Activated CD4-positive, alpha-beta T cell treated with anti-CD3 and anti-CD28 coated beads for 4 hours (primary cell): Measurements from ENCODE around the gene SMARCAL1.

Experiments
- DNase-seq, 2 donors: peaks; one replicate each; pipeline ENCODE4 v3.0.0-alpha.2; 2020

The SMARCAL1 gene

DNA sequence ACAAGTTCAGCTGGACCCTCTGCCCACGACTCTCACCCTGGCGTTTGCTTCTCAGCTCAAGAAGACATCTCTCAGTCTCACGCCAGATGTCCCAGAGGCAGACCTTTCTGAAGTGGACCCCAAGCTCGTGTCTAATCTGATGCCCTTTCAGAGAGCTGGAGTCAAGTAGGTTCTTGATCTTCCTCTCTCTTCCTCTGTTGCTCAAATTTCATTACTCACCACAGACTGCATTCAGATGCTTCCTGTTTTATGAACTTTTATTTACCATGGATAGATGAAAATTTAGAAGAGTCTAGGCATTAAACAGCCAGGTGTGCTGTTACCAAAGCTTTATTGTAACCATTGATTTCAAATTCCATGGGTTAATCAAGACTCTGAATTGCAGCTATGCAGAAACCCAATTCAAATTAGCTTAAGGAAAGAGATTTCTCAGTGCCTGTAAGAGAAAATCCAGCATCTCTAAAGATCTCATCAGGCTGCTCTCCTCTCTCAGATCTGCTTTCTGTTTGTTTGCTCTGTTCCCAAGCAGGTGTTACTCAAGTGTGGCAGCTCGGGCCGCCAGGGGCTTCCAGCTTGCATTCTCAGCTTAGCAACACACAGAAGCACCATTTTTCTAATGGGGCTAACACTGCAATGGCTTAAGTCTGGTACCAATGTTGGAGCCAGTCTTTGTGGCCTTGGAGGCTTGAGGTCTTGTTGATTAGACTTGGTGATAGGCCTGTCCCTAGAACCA, 16.5 kb downstream of the SMARCAL1 start:
- no peak for DNase-seq

GRCh38 chr2:216429428-216429827, 17.1 kb downstream of the SMARCAL1 start:
- DNase-seq = no peak

GRCh38 chr2:216430811-216431530, 18.7 kb downstream of the SMARCAL1 start:
- DNase-seq = no peak

DNA sequence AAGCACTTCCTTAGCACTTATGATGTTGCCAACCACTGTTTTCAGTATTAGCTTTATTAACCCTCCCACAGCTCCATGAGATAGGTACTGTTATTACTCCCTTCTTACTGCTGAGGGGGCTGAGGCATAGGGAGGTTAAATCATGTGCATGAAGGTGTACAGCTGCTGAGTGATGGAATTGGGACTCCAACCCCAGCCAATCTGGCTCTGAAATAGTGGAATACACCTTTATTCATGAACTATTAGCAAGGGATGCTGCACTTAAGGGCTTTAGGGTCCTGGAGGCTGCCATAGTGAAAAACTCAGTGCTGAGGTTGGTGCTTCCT, 19.2 kb downstream of the SMARCAL1 start:
- DNase-seq = no peak

DNA sequence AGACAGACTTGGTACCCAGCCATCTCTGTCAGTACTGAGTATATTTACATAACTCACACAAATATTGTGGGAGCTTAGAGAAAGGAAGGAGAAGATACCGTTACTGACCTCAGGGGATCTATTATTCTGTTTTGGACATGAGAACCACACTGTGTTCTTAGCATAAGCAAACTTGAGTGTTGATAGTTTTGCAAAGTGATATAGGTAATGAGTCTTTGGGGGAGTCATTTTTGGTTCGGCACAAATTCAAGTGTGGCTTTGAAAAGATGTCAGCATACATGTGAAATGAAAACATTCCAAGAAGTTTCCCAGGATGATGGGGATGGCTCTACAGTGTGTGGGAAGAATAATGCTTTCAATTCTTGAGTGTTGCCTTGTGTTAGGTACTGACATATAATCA, 24.1 kb downstream of the SMARCAL1 start:
- no peak for DNase-seq

DNA sequence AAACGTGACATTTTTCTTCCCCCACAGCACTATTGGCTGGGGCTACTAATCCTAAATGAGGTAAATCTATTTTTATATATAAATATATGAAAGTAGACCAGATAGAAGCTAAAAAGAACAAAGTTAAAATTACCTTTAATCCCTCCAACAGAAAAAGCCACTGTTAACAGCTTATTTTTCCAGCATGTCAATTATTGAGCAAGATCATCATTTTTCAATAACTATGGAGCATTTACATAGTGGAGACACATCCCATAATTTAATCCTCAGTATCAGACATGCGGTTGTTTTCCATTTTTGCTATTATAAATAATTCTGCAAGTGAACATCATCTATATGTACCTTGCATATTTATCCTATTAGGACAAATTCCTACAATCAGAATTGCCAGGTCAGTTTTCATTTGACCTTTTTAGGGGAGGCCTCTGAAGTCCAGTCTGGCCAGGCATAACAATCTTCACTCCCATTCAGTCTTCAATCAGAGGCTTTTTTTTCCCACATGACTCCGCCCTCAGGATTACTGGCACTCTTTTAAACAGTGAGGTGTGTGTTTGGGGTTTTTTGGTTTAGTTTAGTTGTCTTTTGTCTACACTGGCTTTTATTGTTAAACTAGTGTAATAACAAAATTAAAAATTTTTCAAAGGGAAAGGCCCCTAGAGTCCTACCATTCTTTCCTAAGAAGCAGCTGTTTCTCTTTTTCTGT, 29.2 kb downstream of the SMARCAL1 start:
- DNase-seq = no peak

DNA sequence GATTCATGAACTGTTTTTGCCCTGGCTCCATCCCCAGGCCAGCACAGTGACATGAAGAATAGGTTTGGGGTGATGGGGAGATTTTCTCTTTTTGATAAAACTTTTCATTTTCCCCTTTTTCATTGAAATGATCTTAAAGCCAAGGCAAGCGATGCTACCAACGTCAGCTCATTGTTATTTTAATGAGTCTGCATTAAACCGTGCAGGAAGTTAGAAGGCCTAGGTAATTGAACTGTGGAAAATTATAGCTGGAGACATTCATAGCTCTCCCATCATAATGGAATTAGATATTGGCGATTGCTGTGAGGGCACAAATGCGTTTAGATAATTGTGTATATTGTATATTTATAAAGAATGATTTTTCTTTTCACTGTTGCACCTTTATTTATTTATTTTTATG, 33.2 kb downstream of the SMARCAL1 start:
- DNase-seq = no peak

GRCh38 chr2:216446343-216446742, 34.1 kb downstream of the SMARCAL1 start:
- DNase-seq = no peak

- DNase-seq = no peak
Measured at GRCh38 chr2:216447293-216447692, 35.0 kb downstream of the SMARCAL1 start.

- DNase-seq = no peak
Measured at GRCh38 chr2:216448829-216449228, 36.5 kb downstream of the SMARCAL1 start.

DNA sequence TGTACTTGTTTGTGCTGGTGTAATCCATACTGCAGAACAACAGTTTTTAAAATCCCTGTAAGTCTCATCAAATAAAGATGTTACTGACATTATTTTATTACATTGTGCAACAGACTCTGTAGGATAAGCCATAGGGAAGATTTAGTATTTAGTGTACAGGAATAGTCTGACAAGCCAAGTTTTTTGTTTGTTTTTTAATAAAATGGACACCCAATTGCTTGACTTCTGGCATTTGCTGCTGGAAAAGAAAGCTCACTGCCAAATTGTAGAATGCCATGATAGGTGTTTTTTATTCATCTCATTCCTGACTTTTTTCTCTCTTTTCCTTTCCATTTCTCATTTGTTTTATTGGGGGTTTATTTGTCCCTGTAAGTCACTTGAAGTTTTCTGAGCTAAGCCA, 38.1 kb downstream of the SMARCAL1 start:
- no peak for DNase-seq

GRCh38 chr2:216450784-216451183, 38.5 kb downstream of the SMARCAL1 start:
- no peak for DNase-seq

GRCh38 chr2:216453955-216454614, 41.8 kb downstream of the SMARCAL1 start:
- no peak for DNase-seq

- no peak for DNase-seq
Measured at GRCh38 chr2:216463148-216463547, 50.9 kb downstream of the SMARCAL1 start.

DNA sequence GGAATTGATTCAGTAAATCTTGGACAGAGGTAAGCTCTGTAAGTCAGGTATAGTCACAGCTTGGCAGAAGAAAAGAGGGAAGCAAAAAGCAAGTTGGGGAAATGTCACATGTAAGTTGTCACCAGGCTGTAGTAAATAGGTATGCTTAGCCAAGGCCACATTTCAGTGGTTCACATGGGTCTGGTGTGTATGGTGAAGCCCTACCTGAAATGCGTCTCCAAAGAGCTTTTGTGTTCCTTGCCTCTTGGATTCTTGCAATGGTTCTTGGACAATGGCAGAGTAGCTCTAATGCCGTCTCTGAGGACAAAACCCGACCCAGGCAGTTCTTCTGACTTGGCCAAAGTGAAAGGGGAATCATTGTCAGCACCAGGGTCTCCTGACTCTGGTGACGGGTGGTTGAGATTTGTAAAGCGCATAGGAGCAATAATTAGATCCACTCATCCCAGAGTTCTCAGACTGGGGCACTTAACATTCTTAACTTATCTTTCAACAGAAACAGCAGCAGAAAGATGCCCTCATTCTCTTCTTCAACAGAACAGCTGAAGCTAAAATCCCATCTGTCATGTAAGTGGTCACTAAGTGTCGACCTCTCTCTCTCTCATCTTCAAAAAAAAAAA, 51.9 kb downstream of the SMARCAL1 start:
- no peak for DNase-seq

DNA sequence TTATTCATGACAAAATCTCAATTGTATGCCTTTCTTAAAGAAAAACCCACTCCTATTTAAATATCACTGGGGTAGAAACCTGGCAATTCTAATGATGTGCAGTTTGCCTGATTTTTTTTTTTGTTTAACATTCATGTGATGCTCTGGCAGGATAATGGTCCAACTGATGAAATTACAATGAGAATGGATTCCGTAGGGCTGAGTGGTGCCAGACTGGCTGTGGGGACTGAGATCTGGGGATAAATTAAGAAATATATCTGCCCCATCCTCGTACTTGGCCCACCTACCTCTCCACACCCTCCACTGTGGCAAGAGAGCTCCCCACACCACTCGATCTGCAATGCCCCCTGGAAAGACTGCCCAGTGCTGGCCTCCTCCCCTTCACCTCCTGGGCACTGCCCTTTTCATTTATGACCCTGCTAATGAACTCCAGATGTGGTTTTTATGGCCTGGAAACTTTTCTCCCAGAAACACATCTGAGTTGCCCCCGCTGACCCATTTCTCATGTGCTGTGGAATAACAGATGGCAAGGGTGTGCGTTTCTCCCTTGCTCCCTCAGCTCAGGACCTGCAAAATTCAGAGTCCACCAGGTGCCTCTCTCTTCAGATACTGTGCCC, 53.4 kb downstream of the SMARCAL1 start:
- no peak for DNase-seq

DNA sequence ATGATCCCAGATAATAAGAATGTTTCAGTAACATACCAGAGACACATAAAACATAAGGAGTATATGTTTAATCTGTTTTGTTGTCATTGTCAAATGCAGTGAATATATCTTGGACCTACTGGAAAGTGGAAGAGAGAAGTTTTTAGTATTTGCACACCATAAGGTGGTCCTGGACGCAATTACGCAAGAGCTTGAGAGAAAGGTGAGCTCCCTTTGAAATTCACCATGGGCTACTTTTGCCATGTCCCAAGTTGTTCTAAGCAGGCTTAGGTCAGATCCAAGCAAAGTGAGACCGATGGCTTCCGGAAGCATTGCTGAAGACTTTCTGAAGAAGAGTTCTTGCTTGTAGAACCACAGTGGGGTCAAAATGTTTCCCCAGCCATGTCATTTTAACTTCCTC, 55.6 kb downstream of the SMARCAL1 start:
- DNase-seq = no peak

GRCh38 chr2:216469661-216470060, 57.4 kb downstream of the SMARCAL1 start:
- DNase-seq = no peak

DNA sequence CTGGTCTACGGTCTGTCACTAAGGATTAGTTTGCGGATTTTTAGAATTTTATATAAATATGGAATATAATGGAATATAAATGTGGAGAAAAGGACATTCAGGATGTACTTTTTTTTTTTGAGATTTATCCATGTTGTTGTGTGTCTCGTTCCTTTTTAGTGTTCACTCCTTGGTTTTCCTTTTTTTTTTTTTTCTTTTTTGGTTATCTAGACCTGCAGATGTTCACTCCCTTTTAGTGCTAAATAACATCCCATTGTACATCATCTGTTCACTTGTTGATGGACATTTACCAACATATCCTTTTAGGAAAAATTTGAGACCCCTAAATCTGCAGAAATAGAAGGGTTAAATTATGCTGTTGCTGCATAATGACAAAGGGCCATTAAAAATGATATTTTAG, 60.9 kb downstream of the SMARCAL1 start:
- no peak for DNase-seq

DNA sequence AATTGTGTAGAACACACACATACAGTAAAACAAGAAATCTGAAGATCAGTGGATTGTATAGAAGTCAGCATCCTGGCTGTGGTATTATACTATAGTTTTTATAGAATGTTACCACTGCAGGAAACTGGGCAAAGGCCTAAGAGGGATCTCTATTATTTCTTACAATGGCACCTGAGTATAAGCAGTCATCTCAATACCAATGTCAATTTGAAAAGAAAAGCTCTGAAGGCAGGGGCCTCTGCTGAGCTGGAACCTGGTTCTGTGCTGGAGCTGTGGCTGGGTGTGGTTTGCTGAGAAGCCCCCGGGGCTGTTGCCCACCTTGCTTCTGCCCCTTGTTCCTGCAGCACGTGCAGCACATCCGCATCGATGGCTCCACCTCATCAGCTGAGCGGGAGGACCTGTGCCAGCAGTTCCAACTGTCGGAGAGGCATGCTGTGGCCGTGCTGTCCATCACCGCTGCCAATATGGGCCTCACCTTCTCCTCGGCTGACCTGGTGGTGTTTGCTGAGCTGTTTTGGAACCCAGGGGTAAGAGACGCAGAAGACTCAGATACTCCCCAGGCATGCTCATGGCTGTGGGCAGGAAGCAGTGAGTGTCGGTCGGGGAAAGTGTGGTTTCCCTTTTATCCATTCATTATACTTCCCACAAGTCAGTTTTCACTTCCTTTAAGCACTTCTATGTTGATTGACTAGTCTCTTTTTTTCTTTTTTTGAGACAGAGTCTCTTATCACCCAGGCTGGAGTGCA, 62.8 kb downstream of the SMARCAL1 start:
- no peak for DNase-seq

GRCh38 chr2:216475767-216476166, 63.5 kb downstream of the SMARCAL1 start:
- no peak for DNase-seq
